HG03060 (cell line): ENCODE results near the gene CNNM1.

Experiments used
- ATAC-seq: cut with Tn5 transposase; IDR thresholded peaks from one replicate; pipeline ENCODE4 v1.9.1; 2021; ENCODE audit warnings: low read depth, moderate number of reproducible peaks; ENCODE audit not compliant: unreplicated experiment

CNNM1 gene

DNA sequence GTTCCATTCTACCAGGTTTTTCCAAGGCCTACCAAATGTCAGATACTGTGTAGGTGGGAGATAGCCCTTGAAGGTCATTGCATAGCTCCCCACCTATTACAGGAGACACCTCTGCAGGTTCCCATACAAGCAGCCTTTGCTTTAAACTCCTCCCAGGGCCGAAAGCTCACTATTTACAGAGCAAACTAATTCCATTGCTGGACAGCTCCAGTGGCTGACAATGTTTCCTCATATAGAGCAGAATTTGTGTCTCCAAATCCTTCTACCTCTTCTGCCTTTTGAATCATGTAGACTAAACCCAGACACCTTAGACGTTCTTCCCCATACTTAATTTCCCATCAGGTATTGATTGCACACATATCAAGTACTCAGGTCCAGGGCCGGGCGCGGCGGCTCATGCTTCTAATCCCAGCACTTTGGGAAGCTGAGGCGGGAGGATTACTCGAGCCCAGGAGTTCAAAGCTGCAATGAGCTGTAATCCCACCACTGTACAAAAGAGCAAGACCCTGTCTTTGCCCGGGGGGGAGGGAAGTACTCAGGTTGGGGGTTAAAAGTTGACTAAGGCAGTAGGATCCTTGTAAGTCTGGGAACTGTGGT, 2.1 kb downstream of the CNNM1 start:
- ATAC-seq: no peak

DNA sequence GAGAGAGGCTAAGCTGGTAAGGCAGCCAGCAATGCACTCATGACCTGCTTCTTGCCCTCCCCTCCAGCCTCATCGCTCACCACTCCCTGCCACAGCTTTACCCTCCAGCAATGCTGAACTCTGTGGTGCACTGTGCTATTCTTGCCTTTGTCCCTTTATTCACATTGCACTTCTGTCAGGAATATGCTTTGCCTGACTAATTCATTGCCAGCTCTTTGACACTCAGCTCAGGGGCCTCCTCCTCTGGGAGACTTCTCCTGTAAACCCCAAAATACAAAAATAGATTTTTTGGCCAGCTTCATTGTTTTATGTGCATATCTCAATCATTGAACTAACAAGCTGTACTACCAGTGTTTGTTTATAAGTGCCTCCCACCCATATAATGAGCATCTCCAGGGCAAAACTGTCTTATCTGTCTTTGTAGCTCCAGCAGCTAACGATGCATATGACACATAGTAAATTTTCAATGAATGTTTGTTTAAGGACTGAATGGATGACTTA, 8.2 kb downstream of the CNNM1 start:
- no peak for ATAC-seq

DNA sequence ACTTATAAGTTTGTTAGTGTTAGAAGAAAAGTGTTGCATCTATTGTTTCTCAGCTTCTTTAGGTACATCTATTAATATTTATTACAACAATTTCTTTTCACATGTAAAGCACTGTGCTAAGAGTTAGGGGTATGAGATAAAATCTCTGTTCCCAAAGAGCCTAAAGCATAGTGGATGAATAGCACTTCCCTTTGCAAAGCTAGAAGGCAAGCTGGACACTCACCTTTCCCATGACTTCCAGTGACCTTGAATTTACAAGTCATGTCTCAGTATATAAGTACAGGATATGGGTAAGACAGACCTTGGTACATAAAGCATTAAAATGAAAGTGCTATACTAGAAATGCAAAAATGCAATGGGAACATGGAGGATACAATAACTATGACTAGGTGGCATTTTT, 8.7 kb downstream of the CNNM1 start:
- no peak for ATAC-seq

DNA sequence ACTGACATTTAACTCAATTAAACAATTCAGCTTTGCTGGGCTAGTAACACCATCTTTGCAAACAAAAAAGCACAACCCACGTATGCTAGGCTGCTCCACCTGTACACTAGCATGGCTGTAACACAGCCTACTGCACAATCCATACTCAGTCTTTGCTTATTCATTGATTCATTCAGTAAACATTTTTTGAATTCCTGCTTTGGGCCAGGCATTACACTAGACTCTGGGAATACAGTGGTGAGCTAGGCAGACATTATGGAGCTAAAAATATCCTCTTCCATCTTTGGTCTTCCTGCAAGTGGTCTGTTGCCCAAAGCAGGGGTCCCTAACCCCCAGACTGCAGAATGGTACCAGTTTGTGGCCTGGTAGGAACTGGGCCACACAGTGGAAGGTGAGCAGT, 9.9 kb downstream of the CNNM1 start:
- ATAC-seq: no peak

DNA sequence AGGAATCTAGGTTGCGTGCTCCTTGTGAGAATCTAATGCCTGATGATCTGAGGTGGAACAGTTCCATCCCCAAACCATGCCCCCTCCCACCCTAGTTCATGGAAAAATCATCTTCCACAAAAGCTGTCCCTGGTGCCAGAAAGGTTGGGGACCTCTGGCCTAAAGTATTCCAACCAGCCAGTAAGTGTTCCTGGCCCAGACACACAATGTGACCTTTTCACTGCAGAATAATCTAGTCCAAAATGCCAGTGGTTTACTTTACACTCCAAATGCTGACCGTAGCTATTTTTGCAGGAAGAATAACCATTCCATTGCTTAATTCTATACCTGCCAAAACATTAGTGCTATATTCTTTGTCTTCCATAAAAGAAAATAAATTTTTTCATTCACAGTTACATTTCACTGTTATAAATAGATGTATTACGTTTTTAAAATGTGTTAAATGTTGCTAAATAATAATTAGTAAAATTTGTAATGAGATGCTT, 10.4 kb downstream of the CNNM1 start:
- ATAC-seq: no peak

DNA sequence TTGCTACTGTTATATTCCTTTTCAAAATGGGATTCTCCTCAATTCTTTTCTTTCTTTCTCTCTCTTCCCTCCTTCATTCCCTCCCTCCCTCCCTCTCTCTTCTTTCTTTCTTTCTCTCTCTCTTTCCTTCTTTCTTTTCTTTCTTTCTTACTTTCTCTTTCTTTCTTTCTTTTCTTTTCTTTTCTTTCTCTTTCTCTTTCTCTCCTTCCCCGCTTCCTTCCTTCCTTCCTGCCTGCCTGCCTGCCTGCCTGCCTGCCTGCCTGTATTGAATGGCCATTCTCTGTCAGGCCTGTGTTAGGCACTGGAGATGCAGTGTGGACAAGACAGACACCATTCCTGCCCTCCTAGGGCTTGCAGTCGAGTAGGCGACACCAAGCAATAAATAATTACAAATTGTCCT, 11.5 kb downstream of the CNNM1 start:
- no peak for ATAC-seq

DNA sequence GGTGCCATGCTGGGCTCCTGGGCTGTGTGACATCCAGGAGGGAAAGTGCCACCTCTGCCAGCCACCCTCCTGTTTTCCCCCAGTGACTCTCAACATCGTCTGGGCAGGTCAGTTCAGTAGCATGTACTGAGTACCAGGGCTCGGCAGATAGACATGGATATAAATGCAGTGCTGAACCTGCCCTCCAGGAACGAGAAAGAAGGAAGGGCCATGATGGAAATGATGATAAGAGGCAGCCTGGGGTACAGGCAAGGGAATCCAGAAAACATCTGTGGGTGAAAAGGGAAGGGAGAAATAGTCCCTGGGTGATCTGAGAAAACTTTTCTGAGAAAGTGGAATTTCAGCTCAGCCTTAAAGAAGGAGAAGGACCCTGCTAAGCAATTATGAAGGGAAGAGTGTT, 12.1 kb downstream of the CNNM1 start:
- no peak for ATAC-seq

DNA sequence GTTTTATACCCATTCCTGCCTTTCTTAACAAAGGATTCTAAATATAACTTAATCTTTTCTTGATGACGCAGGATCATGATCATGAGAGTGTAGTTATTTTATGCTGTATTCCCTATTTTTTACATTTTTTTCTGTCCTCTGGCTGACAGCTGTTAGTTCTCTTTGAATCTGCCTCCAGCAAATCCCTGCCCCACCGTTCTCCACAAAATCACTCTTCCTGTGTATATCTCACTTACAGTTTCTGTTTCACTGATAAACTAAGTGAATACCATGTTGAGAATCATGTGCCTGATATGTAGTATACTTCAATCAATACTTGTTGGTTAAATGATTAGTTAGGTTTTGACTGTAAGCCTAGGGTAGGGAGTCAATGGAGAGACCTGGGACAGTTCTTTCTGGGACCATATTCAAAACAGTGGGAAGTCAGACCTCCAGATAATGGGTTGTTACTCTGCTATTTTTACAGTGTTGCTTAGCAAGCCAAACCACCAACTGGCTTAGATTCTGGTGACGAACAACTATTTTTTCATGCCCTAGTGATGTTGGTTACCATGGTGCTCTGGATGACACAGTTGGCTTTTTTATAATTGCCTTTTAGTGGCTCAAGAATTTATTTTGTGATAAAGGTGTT, 12.8 kb downstream of the CNNM1 start:
- no peak for ATAC-seq

DNA sequence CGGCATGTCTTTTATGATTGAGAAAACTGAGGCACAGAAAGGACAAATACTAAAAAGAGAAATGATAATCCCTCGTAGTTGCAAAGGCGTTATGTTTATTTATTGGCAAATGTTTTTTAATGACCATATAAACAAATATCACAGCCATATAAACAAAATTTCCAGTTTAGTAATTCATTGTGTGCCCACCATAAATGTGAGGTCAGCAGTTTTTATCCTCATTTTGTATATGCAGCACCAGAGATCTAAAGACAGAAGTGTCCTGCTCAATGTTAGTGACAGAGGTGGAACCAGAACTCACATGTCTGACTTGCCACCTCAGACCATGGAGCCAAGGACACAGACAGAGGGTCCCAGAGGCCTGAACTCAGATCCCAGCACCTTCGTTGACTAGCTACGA, 14.1 kb downstream of the CNNM1 start:
- ATAC-seq: no peak

DNA sequence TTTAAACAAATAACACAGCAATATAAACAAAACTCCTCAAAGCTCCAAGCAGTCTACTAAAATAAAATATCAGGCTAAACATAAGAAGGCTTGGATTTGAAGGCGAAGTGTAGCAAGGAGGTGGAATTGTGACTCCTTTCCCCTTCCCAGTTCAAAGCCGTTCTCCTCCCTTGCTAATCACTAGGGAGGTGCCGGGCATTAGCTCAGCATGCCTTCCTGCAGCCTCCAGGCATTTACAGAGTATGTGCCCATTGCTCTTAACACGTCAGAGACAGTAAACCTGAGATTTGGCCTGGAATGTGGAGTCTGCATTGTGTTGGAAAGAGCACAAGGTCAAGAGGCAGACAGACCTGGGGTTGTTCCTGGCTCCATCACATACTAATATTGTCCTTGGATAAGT, 15.6 kb downstream of the CNNM1 start:
- no peak for ATAC-seq

DNA sequence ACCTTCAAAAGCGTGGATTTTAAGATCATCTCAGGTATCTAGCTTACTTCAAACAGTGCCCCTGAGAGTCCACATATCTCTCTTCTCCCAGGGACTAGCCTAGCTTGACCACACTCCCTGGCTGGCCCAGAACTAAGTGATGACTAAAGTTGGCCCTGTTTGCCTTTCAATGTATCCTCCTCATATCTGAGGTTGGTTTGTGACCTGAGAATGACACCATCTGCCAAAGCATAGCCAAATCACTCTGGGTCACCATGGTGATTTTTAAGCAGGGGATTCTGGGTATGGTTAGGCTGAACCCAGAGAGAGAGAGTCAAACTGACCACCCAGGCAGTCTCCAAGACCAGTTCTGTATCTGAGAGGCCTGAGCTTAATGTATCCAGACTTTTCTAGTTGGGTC, 16.2 kb downstream of the CNNM1 start:
- no peak for ATAC-seq

DNA sequence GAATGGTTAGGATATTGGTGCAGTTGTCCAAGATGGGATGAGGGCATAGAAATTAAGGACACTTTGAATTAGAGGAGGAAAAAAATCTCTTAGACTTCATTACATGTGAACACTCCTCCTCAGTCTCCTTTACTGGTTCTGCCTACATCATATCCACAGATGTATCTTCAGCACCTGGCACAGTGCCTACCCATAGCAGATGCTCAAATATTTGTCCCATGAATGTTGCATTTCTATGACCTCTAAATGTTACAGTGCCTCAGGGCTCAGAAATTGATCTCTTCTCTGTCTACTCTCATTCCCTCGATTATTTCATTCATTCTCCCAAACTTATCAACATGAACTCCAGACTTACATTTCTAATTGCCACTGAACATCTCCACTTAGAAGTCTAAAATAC, 17.1 kb downstream of the CNNM1 start:
- ATAC-seq: no peak

DNA sequence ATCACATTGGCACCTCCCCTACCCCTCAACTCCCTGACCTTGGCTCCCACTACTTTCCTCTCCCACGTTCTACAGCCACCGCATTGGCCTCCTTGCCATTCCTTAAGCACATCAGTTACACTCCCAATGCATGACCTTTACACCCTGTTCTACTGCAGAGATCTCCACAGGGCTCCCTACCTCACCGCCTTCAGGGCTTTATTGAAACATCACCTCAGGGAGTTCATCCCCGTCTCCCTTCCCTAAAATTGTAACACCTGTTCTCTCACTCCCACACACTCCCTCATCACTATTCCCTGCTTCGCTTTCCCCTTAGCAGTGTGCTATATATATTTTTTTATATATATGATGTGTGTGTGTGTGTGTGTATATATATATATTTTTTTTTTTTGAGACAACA, 18.5 kb downstream of the CNNM1 start:
- no peak for ATAC-seq

DNA sequence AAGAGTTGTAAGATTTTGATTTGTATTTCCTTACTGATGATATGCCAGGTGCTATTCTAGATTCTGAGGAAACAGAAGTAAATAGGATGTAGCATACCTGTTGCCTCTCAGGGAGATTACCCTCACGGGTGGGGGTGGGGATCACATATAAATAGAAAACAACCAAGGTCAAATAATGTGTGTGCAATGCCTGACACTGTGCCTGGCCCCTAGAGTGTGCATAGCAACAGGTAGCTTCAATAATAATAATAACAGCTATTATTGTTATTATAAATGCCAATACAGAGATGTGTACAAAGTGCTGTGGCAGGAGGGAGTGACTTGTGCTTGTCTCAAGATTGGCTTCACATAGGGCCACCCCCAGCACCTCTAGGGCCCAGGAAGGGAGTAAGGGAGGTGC, 24.0 kb downstream of the CNNM1 start:
- ATAC-seq: no peak

DNA sequence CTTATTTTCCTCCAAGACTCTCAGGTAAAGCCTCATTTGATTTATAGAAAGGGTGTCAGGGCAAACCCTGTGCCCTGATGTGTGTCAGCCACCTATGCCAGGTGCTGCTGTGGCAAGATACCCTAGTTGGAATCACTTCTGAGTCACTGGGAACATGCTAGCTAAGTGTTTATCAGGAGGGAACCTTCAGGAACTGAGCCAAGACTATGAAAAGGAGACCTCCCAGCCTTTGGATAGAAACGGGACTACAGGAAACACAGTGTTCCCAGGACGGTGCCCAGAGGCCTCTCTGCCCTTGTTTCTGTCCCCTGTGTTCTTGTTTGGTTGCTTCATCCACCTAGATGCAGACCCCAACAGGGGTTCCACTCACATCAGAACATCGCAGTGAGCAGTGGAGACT, 28.5 kb downstream of the CNNM1 start:
- no peak for ATAC-seq

DNA sequence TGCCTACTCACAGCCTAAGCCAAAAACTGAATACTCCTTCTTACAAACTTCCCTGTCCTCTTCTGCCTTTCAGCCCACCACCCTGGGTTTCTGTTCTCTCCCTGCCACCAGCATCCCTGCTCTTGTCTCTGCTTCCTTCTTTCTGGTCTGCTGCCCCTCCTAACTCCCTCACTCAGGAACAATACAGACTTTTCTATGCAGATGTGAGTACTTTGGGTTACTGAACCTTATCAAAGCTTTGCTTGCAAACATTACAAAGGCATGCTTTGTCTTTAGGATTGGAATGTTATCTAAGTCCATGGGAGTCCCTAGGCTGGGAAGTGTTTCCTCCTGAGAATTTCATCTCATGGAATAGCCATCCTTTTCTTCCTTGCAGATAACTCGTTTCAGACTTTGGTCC, 28.9 kb downstream of the CNNM1 start:
- no peak for ATAC-seq

DNA sequence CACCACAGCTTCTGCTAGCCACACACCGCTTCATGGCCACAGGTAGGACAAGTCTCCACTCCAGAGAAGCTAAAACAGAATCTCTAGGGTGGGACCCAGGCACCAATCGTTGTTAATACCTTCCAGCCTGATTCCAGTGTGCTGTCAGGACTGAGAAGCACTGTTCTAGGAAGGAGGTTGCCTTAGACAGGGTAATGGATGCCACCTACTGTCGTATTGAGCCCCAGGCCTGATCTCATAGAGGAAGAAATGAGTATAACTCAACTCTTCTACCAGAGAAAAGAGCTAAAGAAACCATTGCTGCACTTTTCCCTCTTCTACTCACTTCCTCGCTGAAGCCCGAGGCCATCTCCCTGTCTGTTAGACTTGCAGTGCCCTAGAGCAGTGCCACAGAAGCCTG, 31.8 kb downstream of the CNNM1 start:
- no peak for ATAC-seq

DNA sequence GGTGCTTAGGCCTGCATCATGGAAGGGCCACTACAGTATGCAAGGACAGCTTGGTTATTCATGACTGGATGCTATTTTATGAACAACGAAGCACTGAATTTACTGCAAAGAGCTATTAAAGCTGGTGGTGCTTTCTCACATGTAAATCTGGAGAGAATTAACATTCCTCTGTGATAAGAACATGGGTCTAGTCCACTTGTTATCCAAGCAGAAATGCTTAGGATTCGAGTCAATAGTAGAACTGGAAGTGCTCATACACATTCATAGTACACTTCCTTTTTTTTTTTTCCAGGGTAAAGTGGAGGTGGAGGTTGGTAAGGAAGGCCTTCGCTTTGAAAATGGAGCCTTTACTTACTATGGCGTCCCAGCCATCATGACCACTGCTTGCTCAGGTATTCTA, 35.0 kb downstream of the CNNM1 start:
- no peak for ATAC-seq

DNA sequence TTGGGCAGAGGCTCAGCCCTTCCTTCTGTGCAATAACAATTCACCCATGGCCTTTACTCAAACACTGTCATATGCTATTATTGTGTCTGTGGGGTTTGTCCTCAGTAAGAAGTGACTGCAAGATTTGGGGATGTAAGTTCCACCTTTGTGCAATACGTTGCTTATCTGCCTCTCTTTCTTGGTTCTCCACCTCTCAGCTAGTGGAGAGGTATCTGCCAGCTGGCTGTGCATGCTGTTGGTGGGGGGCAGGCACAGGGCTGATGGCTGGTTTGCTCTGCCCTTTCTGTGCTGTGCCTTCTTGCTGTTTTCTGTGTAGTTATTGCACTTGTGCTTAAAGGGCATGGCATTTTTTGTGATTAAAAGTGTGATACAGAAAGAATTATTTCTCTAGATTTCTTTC, 36.2 kb downstream of the CNNM1 start:
- ATAC-seq: no peak

DNA sequence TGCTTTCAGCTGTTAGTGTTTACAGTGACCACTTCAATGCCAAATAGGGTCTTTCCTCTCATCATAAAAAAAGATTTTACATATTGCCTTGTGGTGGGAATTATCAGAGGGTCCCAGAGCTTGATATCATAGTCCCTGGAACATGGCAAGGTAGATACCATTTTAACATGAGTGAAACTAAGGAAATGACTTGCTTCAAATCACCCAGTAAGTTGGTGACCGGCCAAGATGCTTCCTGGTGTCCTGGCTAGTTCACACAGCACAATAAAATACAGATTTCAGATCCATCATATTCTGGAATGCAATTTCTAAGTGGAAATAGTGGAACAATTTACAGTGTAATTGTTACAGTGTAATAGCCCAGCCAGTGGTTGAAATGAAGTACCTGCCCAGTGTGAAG, 36.6 kb downstream of the CNNM1 start:
- no peak for ATAC-seq

DNA sequence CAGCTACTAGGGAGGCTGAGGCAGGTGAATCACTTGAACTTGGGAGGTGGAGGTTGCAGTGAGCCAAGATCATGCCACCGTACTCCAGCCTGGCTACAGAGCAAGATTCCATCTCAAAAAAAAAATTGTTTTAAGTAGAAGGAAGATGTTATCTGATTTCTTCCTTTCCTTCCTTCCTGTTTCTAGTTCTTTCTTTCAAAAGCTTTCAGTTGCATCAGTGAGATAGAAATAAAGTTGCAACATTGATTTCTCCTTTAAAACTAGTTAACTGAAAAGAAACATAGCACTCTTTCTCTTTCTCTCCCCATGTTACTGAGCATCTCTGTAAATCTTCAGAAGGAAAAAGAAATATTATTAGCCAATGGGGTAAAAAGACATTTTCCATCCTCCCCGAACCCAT, 37.5 kb downstream of the CNNM1 start:
- no peak for ATAC-seq

DNA sequence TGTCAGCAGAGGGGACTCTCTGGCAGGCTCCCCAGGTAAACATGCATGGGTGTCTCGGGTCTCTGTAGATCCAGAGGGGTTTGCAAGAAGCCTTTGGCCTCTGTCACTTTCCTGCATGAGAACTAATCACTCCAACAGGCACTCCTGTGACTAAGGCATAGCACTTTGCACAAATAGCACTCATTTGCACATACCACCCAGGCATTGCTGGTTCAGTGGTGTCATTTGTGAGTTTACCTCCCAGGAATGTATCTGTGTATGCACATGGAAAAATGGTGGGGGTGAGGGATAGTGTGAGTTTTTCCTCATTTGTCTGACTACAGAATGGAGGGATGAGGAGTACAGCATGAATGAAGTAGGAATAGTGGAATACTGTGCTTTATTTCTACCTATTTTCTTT, 39.5 kb downstream of the CNNM1 start:
- no peak for ATAC-seq

DNA sequence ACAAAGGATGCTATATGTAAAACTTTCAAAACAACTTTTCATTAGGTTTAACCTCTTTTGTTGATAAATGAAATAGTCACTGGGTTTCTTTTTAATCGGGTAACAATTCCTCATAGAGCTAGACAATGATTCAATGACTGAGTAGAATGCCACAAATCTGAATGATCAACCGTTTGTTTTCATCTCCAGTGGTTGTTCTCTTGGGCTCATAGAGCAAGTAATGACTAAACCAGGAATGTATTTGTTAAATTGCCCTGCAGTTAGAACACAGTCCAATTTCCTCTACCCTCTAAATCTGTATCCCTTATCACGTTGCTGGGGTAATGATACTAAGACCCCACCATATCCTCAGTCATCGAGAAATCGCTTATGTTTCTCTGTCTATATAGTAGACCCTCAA, 40.0 kb downstream of the CNNM1 start:
- ATAC-seq: no peak
